HG03439 (cell line): ENCODE results near the gene NPFF.

ENCODE experiments used
- ATAC-seq: cut with Tn5 transposase; IDR thresholded peaks from one replicate; pipeline ENCODE4 v1.9.1; 2021; ENCODE audit warnings: mild to moderate bottlenecking, moderate library complexity; ENCODE audit not compliant: unreplicated experiment

The NPFF gene

GRCh38 chr12:53479331-53479730 lies 28.0 kb downstream of the NPFF start:
- ATAC-seq, result no peak

- no peak for ATAC-seq
Measured at GRCh38 chr12:53478865-53479264, 28.4 kb downstream of the NPFF start.

GRCh38 chr12:53476769-53477209 lies 30.5 kb downstream of the NPFF start:
- ATAC-seq, result no peak

- no peak for ATAC-seq
Measured at GRCh38 chr12:53474819-53475218, 32.5 kb downstream of the NPFF start.

- no peak for ATAC-seq
Measured at GRCh38 chr12:53474077-53474476, 33.2 kb downstream of the NPFF start.

- ATAC-seq, result no peak
Measured at GRCh38 chr12:53472056-53472582, 35.2 kb downstream of the NPFF start.

GRCh38 chr12:53468282-53468681 lies 39.0 kb downstream of the NPFF start:
- ATAC-seq, result no peak

- no peak for ATAC-seq
Measured at GRCh38 chr12:53467880-53468279, 39.4 kb downstream of the NPFF start.

GRCh38 chr12:53467082-53467481 lies 40.2 kb downstream of the NPFF start:
- no peak for ATAC-seq

GRCh38 chr12:53466640-53467039 lies 40.6 kb downstream of the NPFF start:
- no peak for ATAC-seq

- no peak for ATAC-seq
Measured at GRCh38 chr12:53465679-53466078, 41.6 kb downstream of the NPFF start.

GRCh38 chr12:53464685-53465418 lies 42.4 kb downstream of the NPFF start:
- ATAC-seq, result no peak

GRCh38 chr12:53463802-53464560 lies 43.3 kb downstream of the NPFF start:
- ATAC-seq, result no peak

GRCh38 chr12:53462935-53463334 lies 44.3 kb downstream of the NPFF start:
- ATAC-seq, result no peak

GRCh38 chr12:53461591-53461990 lies 45.7 kb downstream of the NPFF start:
- no peak for ATAC-seq

GRCh38 chr12:53461059-53461458 lies 46.2 kb downstream of the NPFF start:
- no peak for ATAC-seq

GRCh38 chr12:53459097-53459496 lies 48.2 kb downstream of the NPFF start:
- ATAC-seq, result no peak
